HPDE6-E6E7 (cell line): Measurements from ENCODE around the gene PPARGC1A.

Source experiments
- DNase-seq: peaks from one replicate; pipeline ENCODE4 v3.0.0; 2011; ENCODE audit warnings: missing footprints; ENCODE audit errors: extremely low spot score

PPARGC1A gene

GRCh38 chr4:23844961-23845360, 44.9 kb downstream of the PPARGC1A start:
- DNase-seq: no peak

- no peak for DNase-seq
Observed at GRCh38 chr4:23839279-23839678, 50.6 kb downstream of the PPARGC1A start.

GRCh38 chr4:23838607-23839006, 51.2 kb downstream of the PPARGC1A start:
- no peak for DNase-seq

GRCh38 chr4:23838131-23838530, 51.7 kb downstream of the PPARGC1A start:
- DNase-seq: no peak

GRCh38 chr4:23837371-23837770, 52.5 kb downstream of the PPARGC1A start:
- DNase-seq: no peak

- DNase-seq: no peak
Observed at GRCh38 chr4:23835774-23836478, 53.9 kb downstream of the PPARGC1A start.

GRCh38 chr4:23828779-23829178, 61.1 kb downstream of the PPARGC1A start:
- no peak for DNase-seq

GRCh38 chr4:23828020-23828715, 61.7 kb downstream of the PPARGC1A start:
- no peak for DNase-seq

GRCh38 chr4:23822181-23822580, 67.7 kb downstream of the PPARGC1A start:
- no peak for DNase-seq

GRCh38 chr4:23819041-23819511, 70.8 kb downstream of the PPARGC1A start:
- DNase-seq: no peak

GRCh38 chr4:23818097-23818885, 71.6 kb downstream of the PPARGC1A start:
- DNase-seq: no peak

GRCh38 chr4:23814996-23815660, 74.7 kb downstream of the PPARGC1A start:
- no peak for DNase-seq

- DNase-seq: no peak
Observed at GRCh38 chr4:23814587-23814986, 75.3 kb downstream of the PPARGC1A start.

GRCh38 chr4:23811161-23811560, 78.7 kb downstream of the PPARGC1A start:
- no peak for DNase-seq

GRCh38 chr4:23805450-23805851, 84.4 kb downstream of the PPARGC1A start:
- DNase-seq: no peak

- DNase-seq: no peak
Observed at GRCh38 chr4:23789762-23790161, 100.1 kb downstream of the PPARGC1A start.

- no peak for DNase-seq
Observed at GRCh38 chr4:23788460-23788859, 101.4 kb downstream of the PPARGC1A start.

GRCh38 chr4:23788027-23788426, 101.8 kb downstream of the PPARGC1A start:
- DNase-seq: no peak

GRCh38 chr4:23782778-23783437, 106.9 kb downstream of the PPARGC1A start:
- no peak for DNase-seq

- DNase-seq: no peak
Observed at GRCh38 chr4:23779839-23780238, 110.0 kb downstream of the PPARGC1A start.

- DNase-seq: no peak
Observed at GRCh38 chr4:23779422-23779821, 110.4 kb downstream of the PPARGC1A start.
